Motor neuron (in vitro differentiated cells): ENCODE results near the gene PTPN5. TPM values are rescaled to one million over a fixed set of nuclear protein-coding genes. Genes with fewer than 3 reads are reported as not detected.
A peak's percentile ranks its signal among the peaks of the same experiment; 100 is the strongest.

Experiments
- ATAC-seq, 8 experiments: fragments of 200-7000 bp; cut with Tn5 transposase; replicated peaks in 6 of 8; 2 replicates each; pipeline ENCODE4 v1.8.0; 2021; ENCODE audit warnings: mild to moderate bottlenecking in 8 of 8, moderate library complexity in 8 of 8
- H3K27ac ChIP-seq, 2 donors: fragments of 250-450 bp; sonication (Bioruptor Pico); 2 replicates each; pipeline ENCODE4 v1.9.0; 2021; ENCODE audit warnings: antibody characterized with exemption in 2 of 2, mild to moderate bottlenecking in 2 of 2, moderate library complexity in 1 of 2
- H3K4me1 ChIP-seq, 2 donors: fragments of 250-450 bp; sonication (Bioruptor Pico); replicated peaks in 1 of 2; 2 replicates each; pipeline ENCODE4 v1.6.1; 2021; ENCODE audit warnings: antibody characterized with exemption in 2 of 2, mild to moderate bottlenecking in 2 of 2, moderate library complexity in 1 of 2
- H3K4me3 ChIP-seq, 5 donors: fragments of 250-450 bp; sonication (Bioruptor Pico); 2 replicates each; pipeline ENCODE4 v1.9.0; 2021; ENCODE audit warnings: antibody characterized with exemption in 5 of 5, mild to moderate bottlenecking in 5 of 5, moderate library complexity in 4 of 5
- WGBS, 10 experiments: fragments of 450-650 bp; shearing (Covaris generic); methylation state at CpG; one replicate each; pipeline ENCODE4 v1.0.0; 2022; 5-methylcytosine and 5-hydroxymethylcytosine counted together
- in situ Hi-C, 9 experiments: fragments of 400-800 bp; cut with MboI; loops; one replicate each; pipeline ENCODE4 v1.15.0; 2021; ENCODE audit warnings: low sequenced_read_pairs in 9 of 9, low pct_unique_long_range_greater_than_20kb in 2 of 9; ENCODE audit not compliant: unreplicated experiment in 9 of 9
- total RNA-seq, 8 experiments: library from RNA; unstranded; fragments of 300-600 nt; gene quantifications; 2 replicates each; pipeline versions ENCODE4 v1.2.3 to v1.2.4, GENCODE V29; 2022

PTPN5 gene
- total RNA-seq, 8 experiments from 2014 or later: 0.15 to 22.2 (median 6.1) TPM

DNA sequence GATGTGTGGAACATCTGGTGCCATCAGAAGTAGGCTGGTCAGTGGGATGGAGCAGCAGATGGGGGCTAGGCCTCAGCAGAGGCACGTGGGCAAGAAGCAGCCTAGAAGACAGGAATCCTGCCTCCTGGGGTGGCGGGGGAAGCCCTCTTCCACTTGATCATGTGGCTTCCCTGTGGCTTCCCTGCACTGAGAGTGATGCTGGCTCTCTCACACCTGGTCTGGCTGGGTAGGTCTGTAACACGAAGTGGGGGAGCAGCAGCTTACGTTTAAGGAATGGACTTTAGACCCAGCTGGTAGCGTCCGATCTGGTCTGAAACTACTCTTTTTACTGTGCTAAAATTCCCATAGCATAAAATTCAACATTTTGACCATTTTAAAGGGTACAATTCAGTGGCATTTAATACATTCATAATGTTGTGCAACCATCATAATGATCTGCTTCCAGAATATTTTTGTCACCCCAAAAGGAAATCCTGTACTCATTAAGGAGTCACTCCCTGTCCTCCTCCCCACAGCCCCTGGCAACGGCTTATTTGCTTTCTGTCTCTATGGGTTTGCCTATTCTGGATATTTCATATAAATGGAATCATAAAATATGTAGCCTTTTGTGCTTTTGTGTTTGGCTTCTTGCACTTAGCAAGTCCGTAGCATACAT lies 21.7 kb downstream of the PTPN5 start:
- no peak overlapping the region for H3K4me3 ChIP-seq
- H3K27ac ChIP-seq: no peak overlapping the region
- 50 to 100% (median 64%) methylated on average over 1 to 6 of the region's 8 CpGs; no CpG with 5 or more reads in 1 of the 10 experiments for WGBS, 10 experiments
- in situ Hi-C loops: no loop called here
- no peaks in the 10 kb centered on the region for H3K4me1 ChIP-seq
- no peak for ATAC-seq

DNA sequence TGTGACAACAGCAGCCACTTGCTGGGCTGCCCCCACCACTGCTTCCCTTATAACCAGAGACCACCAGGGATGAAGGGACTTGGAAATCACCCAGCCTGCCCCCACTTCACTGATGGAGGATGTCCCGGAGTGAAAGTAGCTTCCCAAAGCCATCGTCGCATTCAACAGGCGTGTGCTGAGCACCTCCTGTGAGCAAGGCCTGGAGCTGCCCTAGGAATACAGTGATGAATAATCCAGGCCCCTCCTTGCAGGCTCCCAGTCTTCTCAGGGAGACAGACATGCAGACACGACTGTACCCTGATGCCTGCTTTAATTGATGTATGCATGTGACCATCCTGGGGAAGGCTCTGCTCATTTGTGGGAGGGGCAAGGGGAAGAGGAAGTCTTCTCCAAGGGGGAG lies 22.6 kb downstream of the PTPN5 start:
- H3K4me1 ChIP-seq: no peaks in the 10 kb centered on the region
- peak in 2 of 8 experiments; percentile 31 to 50 for ATAC-seq
- no peak overlapping the region for H3K27ac ChIP-seq
- in situ Hi-C loops: no loop called here
- 0 to 65% methylated on average over 1 to 4 of the region's 5 CpGs; no CpG with 5 or more reads in 8 of the 10 experiments for WGBS, 10 experiments
- H3K4me3 ChIP-seq: no peak overlapping the region

DNA sequence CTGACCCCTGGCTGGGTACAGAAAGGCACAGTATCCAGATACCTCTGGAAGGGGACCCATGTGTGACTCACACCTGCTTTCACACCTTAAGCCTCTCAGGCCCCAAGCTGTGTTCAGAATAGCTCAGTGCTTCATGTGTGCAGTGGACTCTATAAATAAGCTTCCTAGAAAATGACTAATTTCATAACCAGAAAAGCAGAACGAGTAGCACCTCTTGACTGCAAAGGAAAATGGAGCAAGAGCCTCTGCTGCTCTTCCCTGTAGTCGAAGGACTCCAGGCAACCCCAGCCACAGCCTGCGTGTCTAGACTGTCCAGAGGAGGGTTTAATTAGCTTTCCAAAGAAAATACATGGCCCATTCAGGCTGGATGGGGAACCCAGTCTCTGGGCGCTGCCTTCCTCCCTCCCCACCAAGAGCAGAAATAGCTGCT lies 23.1 kb downstream of the PTPN5 start:
- Histone ChIP-seq H3K4me3 (no peak overlapping the region), H3K27ac (no peak overlapping the region), H3K4me1 (no peaks in the 10 kb centered on the region)
- in situ Hi-C loops: no loop called here
- 0 to 100% (median 65%) methylated on average over 1 to 4 of the region's 4 CpGs; no CpG with 5 or more reads in 2 of the 10 experiments for WGBS, 10 experiments
- no peak for ATAC-seq

DNA sequence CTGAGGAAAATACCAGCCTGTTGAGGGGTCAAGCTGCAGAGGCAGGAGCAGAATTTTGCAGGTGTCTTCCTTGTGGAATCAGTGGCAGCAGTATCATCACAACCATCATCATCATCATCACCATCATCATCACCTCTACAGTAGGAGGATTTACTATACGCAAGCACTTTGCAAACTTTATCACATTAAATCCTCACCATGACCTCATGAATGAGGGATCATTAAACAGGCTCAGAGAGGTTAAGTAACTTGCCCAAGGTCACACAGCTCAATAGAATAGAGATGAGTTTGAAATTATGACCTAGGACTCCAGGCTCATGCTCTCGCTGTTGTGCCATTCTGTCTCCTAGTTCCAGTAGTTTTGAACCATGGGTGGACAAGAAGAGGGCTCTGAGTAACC lies 25.6 kb downstream of the PTPN5 start:
- Histone ChIP-seq H3K27ac (no peak overlapping the region), H3K4me3 (no peak overlapping the region), H3K4me1 (no peaks in the 10 kb centered on the region)
- in situ Hi-C loops: no loop called here
- 60 to 100% (median 83%) methylated on average over 1 to 2 of the region's 2 CpGs; no CpG with 5 or more reads in 3 of the 10 experiments for WGBS, 10 experiments
- no peak for ATAC-seq

DNA sequence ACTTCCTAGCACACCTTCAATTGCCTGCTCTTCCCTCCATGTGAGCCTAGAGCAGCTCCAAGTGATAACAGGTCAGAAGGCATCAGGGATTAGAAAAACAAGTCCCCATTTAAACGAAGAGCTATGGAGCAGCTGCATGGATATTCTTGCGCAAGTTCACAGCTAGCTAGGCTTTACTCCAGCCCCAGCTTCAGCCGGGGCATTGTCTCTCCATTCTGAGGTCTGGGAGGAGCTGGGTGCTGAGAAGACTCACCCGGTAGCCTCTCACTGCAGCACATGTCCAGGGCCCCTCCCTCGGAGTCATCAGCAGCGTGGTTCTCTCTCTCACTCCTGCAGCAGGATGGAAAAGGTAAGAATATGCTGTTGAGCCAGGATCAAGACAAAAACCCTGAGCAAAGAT lies 26.0 kb downstream of the PTPN5 start:
- H3K4me1 ChIP-seq: no peaks in the 10 kb centered on the region
- H3K4me3 ChIP-seq: no peak overlapping the region
- H3K27ac ChIP-seq: no peak overlapping the region
- in situ Hi-C loops: no loop called here
- 21 to 92% (median 60%) methylated on average over 2 to 6 of the region's 6 CpGs; no CpG with 5 or more reads in 4 of the 10 experiments for WGBS, 10 experiments
- peak in 2 of 8 experiments; percentile 24 to 71 for ATAC-seq

DNA sequence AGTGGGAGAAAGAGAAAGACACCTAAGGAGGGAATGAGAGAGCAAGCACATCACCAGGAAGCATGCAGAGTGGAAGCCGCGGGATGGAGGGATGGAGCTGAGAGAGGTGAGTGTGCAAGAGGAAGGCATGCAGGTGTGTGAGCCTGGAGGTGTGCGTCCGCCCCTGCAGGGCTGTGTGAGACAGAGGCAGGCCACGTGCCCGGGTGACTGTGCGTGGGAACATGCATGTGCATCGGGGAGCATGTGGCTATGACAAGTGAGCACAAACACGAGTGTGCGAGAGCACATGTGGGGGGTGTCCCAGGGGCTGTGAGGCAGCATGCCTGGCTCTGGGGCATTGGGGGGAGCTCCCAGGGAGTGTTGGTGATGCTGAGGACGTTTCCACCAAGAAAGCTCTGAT lies 29.9 kb downstream of the PTPN5 start:
- WGBS, 10 experiments: 68 to 80% (median 75%) methylated on average over 1 to 10 of the region's 11 CpGs; no CpG with 5 or more reads in 7 of the 10 experiments
- no peak overlapping the region for H3K27ac ChIP-seq
- in situ Hi-C loops: no loop called here
- no peaks in the 10 kb centered on the region for H3K4me1 ChIP-seq
- ATAC-seq: no peak
- no peak overlapping the region for H3K4me3 ChIP-seq

DNA sequence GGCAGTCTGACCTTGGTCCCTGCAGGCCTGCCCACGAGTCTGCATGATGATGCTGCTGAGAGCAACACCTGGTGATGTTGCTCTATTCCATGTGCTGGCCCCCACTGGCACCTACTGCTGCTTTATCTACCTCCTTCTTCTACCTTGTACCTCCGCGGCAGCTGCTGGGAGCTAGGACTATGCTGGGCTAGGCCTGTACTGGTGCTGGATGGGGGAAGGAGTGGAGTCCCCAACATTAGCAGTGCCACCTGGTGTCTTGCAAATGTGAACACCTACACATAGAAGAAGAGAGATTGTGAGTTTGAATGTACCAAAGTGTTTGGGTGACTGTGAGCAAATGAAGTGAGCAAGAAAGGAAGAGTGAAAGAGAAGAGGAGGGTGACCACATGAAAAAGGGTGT lies 30.5 kb downstream of the PTPN5 start:
- in situ Hi-C loops: no loop called here
- WGBS, 10 experiments: 20 to 100% (median 70%) methylated on average over 1 to 2 of the region's 3 CpGs; no CpG with 5 or more reads in 7 of the 10 experiments

DNA sequence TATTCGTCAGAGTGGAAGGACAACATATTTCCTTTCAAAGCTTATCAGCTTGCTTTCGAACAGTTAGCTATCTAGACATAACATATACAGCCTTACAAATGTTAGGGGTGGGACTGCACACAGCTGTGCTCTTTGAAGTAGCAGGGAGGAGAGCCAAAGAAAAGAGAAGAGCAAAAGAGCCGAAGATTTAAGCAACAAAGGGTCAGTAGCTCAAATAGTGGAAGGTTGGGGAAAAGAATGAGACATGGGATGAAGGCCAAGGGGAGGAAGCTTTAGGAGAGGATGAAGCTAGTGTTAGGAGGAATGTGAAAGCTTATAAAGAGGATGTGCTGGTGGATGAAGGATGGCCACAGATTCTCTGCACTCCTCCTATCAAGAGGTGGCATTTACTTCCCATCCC lies 33.8 kb downstream of the PTPN5 start:
- peak in 1 of 8 experiments; percentile 70 for ATAC-seq
- WGBS, 10 experiments: 15 to 69% (median 55%) methylated on average over 1 to 3 of the region's 3 CpGs; no CpG with 5 or more reads in 3 of the 10 experiments
- in situ Hi-C loops: no loop called here

More for the DNA sequence above, 30.5 kb downstream of the PTPN5 start:
- Histone ChIP-seq H3K4me3 (no peak overlapping the region), H3K4me1 (no peaks in the 10 kb centered on the region), H3K27ac (no peak overlapping the region)
- ATAC-seq: no peak

DNA sequence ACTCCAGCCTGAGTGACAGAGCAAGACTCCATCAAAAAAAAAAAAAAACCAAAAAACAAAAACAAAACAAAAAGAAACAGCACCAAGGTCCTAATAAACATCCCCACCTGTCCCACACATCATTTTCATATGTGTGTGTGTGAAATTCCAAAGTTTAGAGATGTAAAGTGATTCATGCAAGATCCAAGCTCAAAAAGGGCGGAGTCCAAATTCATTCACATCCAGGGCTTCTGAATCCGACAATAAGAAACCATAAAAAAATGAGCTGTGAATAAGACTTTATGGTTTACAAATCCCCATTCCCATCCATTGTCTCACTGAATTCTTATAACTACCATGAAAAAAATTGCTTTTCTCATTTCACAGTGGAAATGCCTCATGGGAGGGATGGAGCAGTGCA lies 34.7 kb downstream of the PTPN5 start:
- Histone ChIP-seq H3K4me3 (no peak overlapping the region), H3K27ac (no peak overlapping the region), H3K4me1 (no peaks in the 10 kb centered on the region)
- 0 to 100% (median 83%) methylated on average over 1 to 2 of the region's 2 CpGs; no CpG with 5 or more reads in 1 of the 10 experiments for WGBS, 10 experiments
- peak in 3 of 8 experiments; percentile 57 to 73 (median 72) for ATAC-seq
- in situ Hi-C loops: no loop called here

More for the DNA sequence above, 33.8 kb downstream of the PTPN5 start:
- no peaks in the 10 kb centered on the region for H3K4me1 ChIP-seq
- H3K4me3 ChIP-seq: no peak overlapping the region
- H3K27ac ChIP-seq: no peak overlapping the region

DNA sequence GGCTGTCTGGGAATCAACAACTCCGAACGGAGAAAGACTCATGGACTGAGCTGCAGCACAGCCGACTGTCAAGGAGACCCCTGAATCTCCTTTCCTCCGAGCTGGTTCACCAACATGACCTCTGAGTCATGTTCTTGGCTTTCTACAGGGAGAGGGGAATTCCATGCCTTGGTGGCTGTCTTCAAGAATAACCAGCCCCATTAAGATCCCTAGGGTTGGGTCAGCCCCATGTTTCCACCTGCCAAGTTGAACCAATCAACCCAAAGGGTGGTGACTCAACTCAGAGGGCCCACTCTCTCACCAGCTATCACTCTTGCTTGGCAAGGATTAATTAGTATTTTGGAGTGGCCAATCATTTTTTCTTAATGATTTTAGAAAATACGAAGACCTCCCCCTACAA lies 37.3 kb downstream of the PTPN5 start:
- WGBS, 10 experiments: 22 to 100% (median 58%) methylated on average over 1 to 4 of the region's 5 CpGs; no CpG with 5 or more reads in 1 of the 10 experiments
- ATAC-seq: no peak
- Histone ChIP-seq H3K4me3 (no peak overlapping the region), H3K4me1 (no peaks in the 10 kb centered on the region), H3K27ac (no peak overlapping the region)
- in situ Hi-C loops: no loop called here

DNA sequence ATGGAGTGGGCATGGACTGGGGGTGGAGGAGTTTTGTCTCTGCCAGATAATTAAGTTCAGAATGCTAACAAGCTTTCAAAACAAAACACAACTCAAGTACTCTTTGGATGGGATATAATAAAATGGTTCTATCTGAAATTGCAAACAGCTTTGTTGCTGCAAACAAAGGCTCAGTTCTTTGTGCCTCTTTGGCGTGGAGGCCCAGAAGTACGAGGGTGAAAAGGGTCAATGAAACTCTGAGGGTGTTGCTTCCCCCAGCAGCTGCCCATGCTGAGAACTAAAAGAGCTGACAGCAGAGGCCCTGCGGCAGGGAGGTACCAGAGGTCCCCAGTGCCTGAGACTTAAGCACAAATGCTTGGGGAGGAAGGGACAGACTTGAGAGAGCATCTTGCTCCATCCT lies 39.1 kb downstream of the PTPN5 start:
- no peaks in the 10 kb centered on the region for H3K4me1 ChIP-seq
- ATAC-seq: no peak
- in situ Hi-C loops: no loop called here
- H3K27ac ChIP-seq: no peak overlapping the region
- no peak overlapping the region for H3K4me3 ChIP-seq
- 0 to 35% (median 10%) methylated on average over 1 to 2 of the region's 3 CpGs; no CpG with 5 or more reads in 6 of the 10 experiments for WGBS, 10 experiments

DNA sequence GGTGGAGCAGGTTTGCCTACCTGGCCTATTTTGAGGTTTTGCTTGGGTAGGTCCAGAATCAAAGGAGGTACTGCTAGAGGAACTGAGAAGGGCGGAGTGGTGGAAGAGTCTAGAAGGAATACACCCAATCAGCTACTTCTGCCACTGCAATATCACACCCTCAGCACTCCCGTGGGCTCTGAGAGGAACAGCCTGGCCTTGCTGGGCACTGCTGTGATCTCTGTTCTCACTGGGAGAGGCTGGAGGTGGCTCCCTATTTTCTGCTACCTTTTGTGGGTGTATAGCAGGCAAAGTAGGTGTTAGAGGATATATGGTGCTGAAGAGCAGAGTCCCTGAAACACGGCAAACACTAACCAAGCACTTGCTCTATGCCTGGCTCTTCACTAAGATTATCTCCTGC lies 40.7 kb downstream of the PTPN5 start:
- 43 to 100% (median 80%) methylated on average over 1 to 3 of the region's 3 CpGs; no CpG with 5 or more reads in 1 of the 10 experiments for WGBS, 10 experiments
- H3K4me1 ChIP-seq: no peaks in the 10 kb centered on the region
- no peak overlapping the region for H3K4me3 ChIP-seq
- ATAC-seq: no peak
- in situ Hi-C loops: no loop called here
- H3K27ac ChIP-seq: no peak overlapping the region

DNA sequence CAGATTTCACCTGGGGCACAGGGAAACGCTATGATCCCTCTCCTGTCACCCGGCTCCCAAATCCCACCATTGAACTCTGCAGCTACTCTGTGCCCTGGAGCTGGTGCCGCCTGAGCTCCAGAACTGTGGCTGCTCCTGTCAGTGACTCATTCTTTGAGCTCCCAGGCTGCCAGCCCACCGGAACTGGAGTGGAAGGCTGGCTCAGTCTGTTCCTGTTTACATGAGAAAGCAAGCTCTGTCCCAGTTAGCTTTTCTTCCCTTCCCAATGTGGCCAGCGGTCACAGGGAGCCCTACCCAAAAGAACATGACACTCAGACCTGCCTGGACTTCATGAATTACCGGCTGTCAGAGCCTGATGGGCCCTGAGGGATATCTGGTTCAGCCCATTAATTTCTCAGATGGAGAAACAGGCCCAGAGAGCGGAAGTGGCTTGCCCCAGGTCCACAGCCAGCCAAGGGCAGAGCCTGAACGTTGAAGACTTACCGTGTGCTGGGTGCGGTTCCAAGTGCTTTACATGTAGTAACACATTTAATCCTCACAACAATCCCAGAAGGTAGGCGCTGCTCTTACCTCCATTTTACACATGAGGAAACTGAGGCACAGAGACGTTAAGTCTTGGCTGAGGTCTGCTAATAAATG lies 41.8 kb downstream of the PTPN5 start:
- in situ Hi-C loops: loop anchor here in 2 of 9 experiments (25.0 kb wide), 1 partner anchor 212 kb away; the partner anchor contains the start of gene TSG101 (in 2 of the 2)
- WGBS, 10 experiments: 15 to 83% (median 54%) methylated on average over 2 to 6 of the region's 12 CpGs; no CpG with 5 or more reads in 4 of the 10 experiments
- peak; percentile 44 to 94 (median 80) for ATAC-seq
- Histone ChIP-seq H3K27ac (no peak overlapping the region), H3K4me3 (no peak overlapping the region), H3K4me1 (no peaks in the 10 kb centered on the region)
